KOPT-K1 (cell line): ENCODE data around the gene ARHGAP12.

Experiments
- H3K27ac ChIP-seq: fragments of 200-600 bp; sonication (generic); 2 replicates; pipeline ENCODE4 v1.5.1; 2016; ENCODE audit warnings: antibody characterized with exemption, mild to moderate bottlenecking, low read depth, low read length; ENCODE audit not compliant: poor library complexity, severe bottlenecking
- H3K36me3 ChIP-seq: fragments of 200-600 bp; sonication (generic); 2 replicates; pipeline ENCODE4 v1.5.1; 2017; ENCODE audit warnings: antibody characterized with exemption, mild to moderate bottlenecking, low read length, moderate library complexity; ENCODE audit not compliant: insufficient read depth
- H3K9me3 ChIP-seq: fragments of 200-600 bp; sonication (generic); 2 replicates; pipeline ENCODE4 v1.5.1; 2017; ENCODE audit warnings: antibody characterized with exemption, low read length, mild to moderate bottlenecking; ENCODE audit not compliant: insufficient read depth, poor library complexity, severe bottlenecking

ARHGAP12 gene

DNA sequence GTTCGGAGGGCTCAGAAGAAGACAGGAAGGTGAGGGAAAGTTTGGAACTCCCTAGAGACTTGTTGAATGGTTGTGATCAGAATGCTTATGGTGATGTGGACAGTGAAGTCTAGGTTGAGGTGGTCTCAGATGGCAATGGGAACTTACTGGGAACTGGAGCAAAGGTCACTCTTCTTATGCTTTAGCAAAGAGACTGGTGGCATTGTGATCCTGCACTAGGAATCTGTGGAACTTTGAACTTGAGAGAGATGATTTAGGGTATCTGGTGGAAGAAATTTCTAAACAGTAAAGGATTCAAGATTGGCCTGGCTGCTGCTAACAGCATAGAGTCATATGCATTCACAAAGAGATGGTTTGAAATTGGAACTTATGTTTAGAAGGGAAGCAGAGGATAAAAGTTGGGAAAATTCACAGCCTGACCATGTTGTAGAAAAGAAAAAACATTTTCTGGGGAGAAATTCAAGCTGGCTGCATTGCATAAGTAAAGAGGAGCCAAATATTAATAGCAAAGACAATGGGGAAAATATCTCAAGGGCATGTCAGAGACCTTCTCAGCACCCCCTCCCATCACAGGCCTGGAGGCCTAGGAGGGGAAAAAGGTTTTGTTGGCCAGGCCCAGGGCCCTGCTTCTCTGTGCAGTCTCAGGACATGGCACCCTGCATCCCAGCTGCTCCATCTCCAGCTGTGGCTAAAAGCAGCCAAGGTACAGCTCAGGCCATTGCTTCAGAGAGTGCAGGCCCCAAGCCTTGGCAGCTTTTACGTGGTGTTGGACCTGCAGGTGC, 26.0 kb upstream of the ARHGAP12 start:
- H3K27ac ChIP-seq, result no peak overlapping the region
- peaks cover 26% of the 10 kb centered on the region for H3K9me3 ChIP-seq
- no peaks in the 10 kb centered on the region for H3K36me3 ChIP-seq

DNA sequence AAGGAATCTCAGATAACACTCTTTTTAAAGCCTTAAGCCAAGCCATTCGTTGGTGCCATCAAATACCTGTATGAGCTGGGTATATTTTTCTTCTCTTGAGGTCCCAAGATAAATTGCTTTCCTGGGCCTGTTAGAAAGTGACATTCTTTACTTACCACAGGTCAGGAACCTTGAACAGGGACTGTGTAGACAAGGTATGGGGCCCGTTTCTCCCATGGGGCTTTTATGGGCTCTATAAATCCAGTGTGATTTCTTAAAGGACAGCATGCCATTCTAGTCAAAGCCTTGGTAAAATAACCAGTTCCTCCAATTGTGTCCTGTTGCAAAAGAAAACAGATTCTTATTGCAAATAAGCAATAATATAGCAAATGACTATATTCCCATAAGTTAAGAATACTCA, 24.8 kb upstream of the ARHGAP12 start:
- H3K27ac ChIP-seq, result no peak overlapping the region
- H3K36me3 ChIP-seq, result no peaks in the 10 kb centered on the region
- peaks cover 26% of the 10 kb centered on the region for H3K9me3 ChIP-seq

GRCh38 chr10:31953080-31953479, 24.4 kb upstream of the ARHGAP12 start:
- Histone ChIP-seq H3K9me3 (peaks cover 26% of the 10 kb centered on the region), H3K27ac (no peak overlapping the region), H3K36me3 (no peaks in the 10 kb centered on the region)

- Histone ChIP-seq H3K36me3 (no peaks in the 10 kb centered on the region), H3K27ac (no peak overlapping the region)
Observed at GRCh38 chr10:31952066-31952465, 23.4 kb upstream of the ARHGAP12 start.

GRCh38 chr10:31949266-31949665, 20.6 kb upstream of the ARHGAP12 start:
- Histone ChIP-seq H3K36me3 (no peaks in the 10 kb centered on the region), H3K27ac (no peak overlapping the region), H3K9me3 (peaks cover 9% of the 10 kb centered on the region)

More at GRCh38 chr10:31952066-31952465, 23.4 kb upstream of the ARHGAP12 start:
- peaks cover 26% of the 10 kb centered on the region for H3K9me3 ChIP-seq

DNA sequence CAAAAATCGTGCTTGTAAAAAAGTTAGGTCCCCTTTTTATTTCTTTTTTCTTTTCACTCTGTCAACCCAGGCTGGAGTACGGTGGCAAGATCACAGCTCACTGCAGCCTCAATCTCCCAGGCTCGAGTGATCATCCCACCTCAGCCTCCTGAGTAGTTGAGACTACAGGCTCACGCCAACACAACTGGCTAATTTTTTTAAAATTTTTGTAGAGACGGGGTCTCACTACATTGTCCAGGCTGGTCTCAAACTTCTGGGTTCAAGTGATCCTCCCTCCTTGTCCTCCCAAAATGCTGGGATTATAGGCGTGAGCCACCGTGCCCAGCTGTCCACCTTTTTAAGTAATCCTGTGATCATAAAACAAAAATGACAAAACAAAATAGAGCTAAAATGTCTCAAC, 19.4 kb upstream of the ARHGAP12 start:
- no peaks in the 10 kb centered on the region for H3K36me3 ChIP-seq
- H3K27ac ChIP-seq, result no peak overlapping the region

GRCh38 chr10:31947144-31947926, 18.7 kb upstream of the ARHGAP12 start:
- Histone ChIP-seq H3K36me3 (no peaks in the 10 kb centered on the region), H3K27ac (no peak overlapping the region), H3K9me3 (no peaks in the 10 kb centered on the region)

More for the DNA sequence above, 19.4 kb upstream of the ARHGAP12 start:
- no peaks in the 10 kb centered on the region for H3K9me3 ChIP-seq

DNA sequence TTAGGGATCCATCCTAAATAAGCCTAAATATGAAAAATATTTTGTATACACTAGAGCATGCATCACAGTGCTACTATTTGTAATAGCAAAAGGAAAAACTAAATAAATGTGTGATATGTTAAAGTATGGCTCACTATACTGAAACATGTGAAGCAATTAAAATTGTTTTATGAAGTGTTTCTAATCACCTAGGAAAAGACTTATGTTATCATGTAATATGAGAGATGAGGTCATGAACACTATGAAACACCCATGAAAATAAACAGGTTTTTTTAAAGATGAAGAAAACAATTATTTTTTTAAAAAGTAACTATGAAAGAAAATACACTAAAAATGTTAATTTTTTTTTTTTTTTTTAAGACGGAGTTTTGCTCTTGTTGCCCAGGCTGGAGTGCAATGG, 16.8 kb upstream of the ARHGAP12 start:
- no peak overlapping the region for H3K27ac ChIP-seq
- no peaks in the 10 kb centered on the region for H3K9me3 ChIP-seq
- H3K36me3 ChIP-seq, result no peaks in the 10 kb centered on the region

DNA sequence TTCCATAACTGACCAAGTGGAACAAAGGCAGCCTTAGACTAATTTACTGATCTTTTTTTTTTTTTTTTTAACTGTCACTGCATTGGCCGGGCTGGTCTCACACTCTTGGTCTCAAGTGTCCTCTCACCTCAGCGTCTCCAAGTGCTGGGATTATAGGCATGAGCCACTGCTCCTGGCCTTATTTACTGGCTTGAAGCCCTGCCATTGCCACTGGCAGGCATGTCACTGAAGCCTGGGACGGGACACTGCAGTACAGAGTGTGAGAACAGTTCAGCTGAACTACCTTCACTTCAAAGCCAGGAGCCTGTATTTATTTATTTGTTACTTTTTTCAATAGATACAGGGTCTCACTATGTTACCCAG, 15.4 kb upstream of the ARHGAP12 start:
- Histone ChIP-seq H3K27ac (no peak overlapping the region), H3K9me3 (no peaks in the 10 kb centered on the region), H3K36me3 (no peaks in the 10 kb centered on the region)

DNA sequence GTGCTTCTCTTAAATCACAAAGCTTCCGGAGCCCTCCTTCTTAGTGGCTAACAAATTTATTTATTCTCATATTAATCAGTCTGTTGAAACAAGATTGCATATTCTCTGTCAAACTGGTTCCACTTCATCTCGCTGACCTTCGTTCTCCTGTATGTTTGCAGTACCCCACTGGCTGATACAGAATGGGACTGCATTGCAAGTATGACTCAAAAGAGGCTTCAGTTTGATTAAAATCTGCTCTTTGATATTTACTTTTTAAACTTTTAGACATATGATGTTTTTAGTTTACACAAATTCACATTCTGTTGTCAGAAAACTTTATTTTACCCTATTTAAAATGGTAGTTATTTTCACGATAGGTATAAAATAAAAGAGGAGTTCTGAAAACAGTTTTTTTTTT, 14.3 kb upstream of the ARHGAP12 start:
- no peaks in the 10 kb centered on the region for H3K36me3 ChIP-seq
- H3K9me3 ChIP-seq, result no peaks in the 10 kb centered on the region
- H3K27ac ChIP-seq, result no peak overlapping the region

- H3K27ac ChIP-seq, result no peak overlapping the region
Observed at GRCh38 chr10:31942435-31942834, 13.8 kb upstream of the ARHGAP12 start.

GRCh38 chr10:31940839-31941653, 12.4 kb upstream of the ARHGAP12 start:
- H3K27ac ChIP-seq, result no peak overlapping the region
- H3K9me3 ChIP-seq, result no peaks in the 10 kb centered on the region
- H3K36me3 ChIP-seq, result no peaks in the 10 kb centered on the region

More at GRCh38 chr10:31942435-31942834, 13.8 kb upstream of the ARHGAP12 start:
- Histone ChIP-seq H3K36me3 (no peaks in the 10 kb centered on the region), H3K9me3 (no peaks in the 10 kb centered on the region)

- no peaks in the 10 kb centered on the region for H3K9me3 ChIP-seq
- H3K27ac ChIP-seq, result no peak overlapping the region
- H3K36me3 ChIP-seq, result no peaks in the 10 kb centered on the region
Observed at GRCh38 chr10:31939797-31940708, 11.4 kb upstream of the ARHGAP12 start.

DNA sequence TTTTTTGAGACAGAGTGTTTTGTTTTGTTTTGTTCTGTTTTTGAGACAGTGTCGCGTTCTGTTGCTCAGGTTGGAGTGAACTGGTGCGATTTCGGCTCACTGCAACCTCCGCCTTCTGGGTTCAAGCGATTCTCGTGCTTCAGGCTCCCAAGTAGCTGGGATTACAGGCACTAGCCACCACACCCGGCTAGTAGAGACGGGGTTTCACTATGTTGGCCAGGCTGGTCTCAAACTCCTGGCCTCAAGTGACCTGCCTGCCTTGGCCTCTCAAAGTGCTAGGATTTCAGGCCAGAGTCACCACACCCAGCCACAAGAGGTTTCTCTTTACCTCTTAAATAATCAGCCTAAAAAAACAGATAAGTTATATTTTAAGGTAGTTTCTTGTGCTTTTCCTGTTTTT, 8.7 kb upstream of the ARHGAP12 start:
- H3K9me3 ChIP-seq, result no peaks in the 10 kb centered on the region
- no peaks in the 10 kb centered on the region for H3K36me3 ChIP-seq
- no peak overlapping the region for H3K27ac ChIP-seq
